HG02884 (cell line): ENCODE data around the gene ALDH1B1.
A peak's percentile ranks its signal among the peaks of the same experiment; 100 is the strongest.

Experiments used
- ATAC-seq: cut with Tn5 transposase; IDR thresholded peaks from one replicate; pipeline ENCODE4 v1.9.1; 2021; ENCODE audit warnings: mild to moderate bottlenecking, moderate library complexity; ENCODE audit not compliant: unreplicated experiment

Gene ALDH1B1

DNA sequence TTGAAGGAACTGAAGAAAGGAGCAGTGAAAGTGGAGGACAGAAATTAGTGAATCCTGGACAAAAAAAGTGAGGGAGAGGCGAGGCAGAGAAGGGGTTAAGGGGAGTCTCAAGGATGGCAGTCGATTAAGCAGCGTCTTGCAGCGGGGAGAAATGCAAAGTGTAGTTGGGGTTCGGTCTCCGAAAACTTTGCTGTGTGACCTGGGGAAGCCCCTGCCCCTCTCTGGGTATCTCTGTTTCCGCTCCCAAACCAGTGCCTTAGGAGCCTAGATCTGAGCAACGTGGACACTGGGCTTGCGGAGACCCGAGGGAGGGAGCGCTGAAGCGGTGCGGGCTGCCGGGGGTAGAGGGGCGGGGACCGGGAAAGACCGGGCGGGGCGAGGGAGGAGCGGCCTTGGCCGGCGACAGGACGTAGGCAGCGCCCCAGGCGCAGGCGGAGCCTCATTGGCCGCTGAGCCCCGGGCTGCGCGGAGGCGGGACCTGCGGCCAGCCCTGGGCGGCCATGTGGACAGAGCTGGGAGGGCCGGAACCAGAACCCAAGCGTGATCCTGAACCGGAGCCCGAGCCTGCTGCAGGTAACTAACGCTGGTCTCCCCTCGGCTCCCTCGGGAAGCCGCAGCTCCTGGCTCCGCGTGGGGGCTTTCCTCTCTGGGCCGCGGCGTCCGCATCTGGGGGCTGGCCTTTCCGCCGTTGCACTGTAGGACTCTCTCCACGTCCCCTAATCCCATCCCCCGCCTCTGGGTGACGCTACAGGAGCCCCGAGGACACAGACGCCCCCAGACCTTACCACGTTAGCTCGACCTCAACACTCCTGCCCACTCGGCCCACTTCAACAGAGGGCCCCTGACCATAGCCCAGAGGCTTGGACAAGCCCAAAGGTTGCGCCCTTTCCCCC lies at the start of gene ALDH1B1:
ALDH1B1 (plus strand) TSS at position 468 of the 893 bp plus-strand sequence. CDS start 3,047 bp downstream, outside the sequence.
- peak; percentile 98 for ATAC-seq

DNA sequence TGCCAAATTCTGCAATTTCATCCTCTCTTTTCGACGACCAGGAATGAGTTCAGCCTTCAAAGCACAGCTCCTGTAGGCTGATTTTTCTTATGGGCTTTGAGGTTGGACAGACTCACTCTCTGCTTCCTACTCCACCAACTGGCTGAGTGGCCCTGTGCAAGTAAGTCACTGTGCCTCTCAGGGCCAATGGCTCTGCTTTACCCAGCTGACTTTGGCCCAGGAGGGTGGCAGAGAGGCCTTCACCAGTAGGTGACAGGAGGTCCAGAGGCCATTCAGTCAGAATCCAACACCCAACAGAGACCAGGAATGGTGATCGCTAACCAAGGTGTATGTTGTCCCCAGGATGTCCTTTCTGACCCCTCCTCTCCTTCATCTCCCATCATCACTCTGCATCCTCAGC lies 49.5 kb upstream of the ALDH1B1 start:
- ATAC-seq: no peak

DNA sequence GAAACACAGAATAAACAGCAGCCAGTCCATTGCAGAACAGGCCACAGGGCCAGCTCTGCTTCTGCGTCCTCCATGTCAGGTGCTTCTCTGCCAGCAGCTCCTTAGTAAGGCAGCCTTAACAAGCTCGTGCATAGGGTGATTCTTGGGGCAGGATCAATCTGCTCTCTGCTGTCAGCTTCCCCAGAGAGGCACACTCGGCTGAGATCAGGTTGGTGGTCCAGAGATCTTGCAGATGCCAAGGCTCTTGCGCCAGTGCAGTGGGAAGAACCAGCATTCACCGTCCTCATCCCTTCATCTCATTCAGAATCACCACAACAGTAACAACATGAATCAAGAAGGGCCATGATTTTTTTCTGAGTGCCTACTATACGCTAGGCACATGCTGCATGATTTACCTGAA lies 49.0 kb upstream of the ALDH1B1 start:
- no peak for ATAC-seq

DNA sequence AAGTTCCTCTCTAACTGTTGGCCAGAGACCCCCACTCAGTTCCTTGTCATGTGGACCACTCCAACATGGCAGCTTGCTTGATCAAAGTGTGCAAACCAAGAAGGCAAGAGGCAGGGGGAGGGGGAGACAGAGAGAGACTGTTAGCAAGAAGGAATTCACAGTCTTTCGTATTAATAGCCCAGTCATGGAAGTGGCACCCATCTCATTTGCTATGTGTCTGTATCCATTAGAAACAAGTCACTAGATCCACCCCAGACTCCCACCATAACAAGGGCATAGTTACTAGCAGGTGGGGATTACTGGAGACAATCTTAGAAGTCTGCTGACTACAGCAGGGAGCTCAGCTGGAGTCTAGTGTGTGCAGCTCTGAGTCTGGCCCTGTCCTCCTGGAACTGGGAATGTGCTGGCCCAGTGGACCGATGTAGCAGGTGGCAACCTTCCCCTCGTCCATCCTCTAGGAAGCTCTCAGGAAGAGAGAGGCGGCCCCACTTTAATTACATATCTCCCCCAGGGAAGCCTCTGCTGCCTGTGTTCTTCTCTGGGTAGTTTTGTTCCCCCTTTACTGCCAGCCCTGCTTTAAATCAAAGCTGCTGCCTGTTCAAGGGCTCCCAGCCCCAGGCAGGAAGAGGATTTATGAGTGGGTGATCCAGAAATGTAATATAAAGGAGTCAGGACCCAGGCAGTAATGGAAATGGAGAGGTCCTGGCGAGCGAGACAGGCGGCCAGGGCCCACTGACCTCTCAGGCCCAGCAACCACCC lies 47.8 kb upstream of the ALDH1B1 start:
- ATAC-seq: no peak

DNA sequence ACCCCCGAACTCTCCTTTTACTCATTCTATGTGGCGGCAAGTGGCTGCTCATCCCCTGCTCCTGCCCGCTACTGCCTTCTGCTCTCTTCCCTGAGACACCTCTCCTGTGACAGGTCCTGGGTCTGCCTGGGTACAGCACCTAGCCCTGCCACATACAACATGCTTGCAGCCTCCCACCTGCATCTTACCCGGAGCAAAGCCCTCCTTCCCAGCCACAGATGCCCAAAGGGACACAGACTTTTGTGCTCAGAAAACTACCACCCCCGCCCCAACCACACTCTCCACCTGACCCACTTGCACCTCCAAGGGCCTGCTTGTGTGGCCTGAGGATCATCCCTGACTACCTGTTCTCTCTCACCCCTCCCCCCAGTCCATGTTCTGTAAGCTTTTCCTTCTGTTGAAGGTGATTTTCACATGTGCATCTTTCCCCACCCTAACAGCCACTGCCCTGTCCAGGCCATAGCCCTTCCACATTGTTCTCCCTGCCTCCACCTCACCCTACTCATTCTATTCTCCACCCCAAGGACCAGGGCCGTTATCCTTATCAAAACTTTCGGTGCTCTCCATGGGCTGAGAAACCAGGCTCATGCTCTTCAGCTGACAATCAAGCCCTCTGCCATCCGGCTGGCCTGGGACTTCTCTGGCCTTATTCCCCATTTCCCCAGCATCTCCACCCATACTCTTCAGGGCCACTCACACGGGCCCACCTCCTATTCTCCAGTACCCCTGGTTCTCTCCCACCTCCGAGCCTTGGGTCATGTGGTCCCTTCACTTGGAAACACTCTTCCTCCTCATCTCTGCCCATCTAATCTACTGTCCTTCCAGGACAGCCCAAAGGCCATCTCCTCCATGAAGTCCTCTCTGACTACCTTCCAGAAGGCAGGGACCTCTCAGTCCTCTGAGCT lies 46.4 kb upstream of the ALDH1B1 start:
- no peak for ATAC-seq

GRCh38 chr9:38346811-38347210 lies 45.7 kb upstream of the ALDH1B1 start:
- no peak for ATAC-seq

GRCh38 chr9:38347271-38347671 lies 45.2 kb upstream of the ALDH1B1 start:
- no peak for ATAC-seq

DNA sequence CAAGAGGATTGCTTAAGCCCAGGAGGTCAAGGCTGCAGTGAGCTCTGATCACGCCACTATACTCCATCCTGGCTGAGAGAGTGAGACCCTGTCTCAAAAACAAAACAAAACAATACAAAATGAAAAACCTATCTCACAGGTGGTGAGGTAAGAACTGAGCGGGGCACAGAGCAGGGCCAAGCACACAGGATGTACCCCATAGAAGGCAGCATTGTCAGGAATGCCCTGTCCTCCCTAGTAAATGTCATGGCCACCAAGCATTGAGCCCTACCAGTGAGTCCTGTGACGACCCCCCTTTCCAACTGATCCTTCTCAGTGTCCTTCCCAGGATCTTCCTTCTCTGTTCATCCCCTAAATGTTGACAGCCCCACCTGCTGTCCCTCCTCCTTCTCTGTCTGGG lies 44.6 kb upstream of the ALDH1B1 start:
- no peak for ATAC-seq

DNA sequence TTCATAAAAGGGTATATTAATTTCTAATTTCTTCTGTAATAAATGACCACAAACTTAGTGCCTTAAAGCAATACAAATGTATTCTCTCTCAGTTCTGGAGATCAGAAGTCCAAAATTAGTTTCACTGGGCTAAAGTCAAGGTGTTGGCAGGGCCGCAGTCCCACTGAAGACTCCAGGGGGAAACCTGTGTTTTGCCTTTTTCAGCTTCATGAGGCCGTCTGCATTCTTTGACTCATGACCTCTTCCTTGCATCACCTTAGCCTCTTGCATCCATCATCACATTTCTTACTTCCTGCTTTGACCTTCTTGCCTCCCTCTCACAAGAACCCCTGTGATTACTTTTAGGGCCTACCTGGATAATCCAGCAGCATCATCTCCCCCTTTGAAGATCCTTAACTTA lies 42.0 kb upstream of the ALDH1B1 start:
- no peak for ATAC-seq

- no peak for ATAC-seq
Measured at GRCh38 chr9:38352530-38353328, 39.8 kb upstream of the ALDH1B1 start.

DNA sequence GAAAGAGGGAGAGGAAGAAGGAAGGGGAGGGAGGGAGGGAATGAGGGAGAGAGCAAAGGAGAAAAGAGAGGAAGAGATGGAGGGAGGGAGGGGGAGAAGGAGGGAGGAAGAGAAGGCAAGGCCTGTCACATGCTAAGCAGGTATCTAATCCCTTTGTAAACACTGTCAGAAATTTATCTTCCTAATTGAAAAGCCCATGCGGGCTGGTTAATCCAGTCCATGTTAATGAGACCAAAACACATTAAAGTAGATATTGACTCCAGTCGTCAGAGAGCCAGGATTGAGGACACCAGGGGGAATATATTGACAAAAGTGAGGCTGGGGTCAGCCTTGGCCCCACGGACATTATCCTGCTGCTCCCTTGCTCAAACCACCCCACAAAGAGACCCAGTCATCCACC lies 37.4 kb upstream of the ALDH1B1 start:
- no peak for ATAC-seq

DNA sequence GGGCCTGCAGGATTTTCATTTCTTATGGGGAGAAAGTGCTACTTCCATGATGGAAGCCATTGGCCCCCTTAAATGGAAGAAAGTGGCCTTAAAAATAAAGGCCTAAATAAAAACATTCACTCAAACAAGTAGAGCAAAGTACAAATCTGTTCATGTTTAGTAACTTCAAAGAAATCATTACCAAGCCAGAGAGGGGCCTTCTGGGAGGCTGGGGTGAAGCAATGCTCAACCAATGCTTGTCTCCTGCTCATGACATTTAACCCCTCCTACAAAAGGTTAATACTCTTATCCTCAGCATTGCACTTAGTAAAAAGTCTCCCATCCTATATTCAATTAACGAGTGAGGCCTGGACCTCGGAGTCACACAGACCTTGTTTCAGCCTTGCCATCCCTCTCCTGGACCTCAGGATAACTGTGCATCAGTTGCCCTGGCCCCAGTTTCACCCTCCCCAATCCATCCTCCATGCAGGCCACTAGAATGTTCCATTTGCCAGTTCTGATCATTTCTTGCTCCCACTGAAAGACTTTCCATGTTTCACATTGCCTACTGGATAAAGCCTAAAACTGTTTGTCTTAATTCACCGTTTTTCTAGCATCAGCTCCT lies 36.9 kb upstream of the ALDH1B1 start:
- ATAC-seq: no peak

GRCh38 chr9:38356851-38357250 lies 35.7 kb upstream of the ALDH1B1 start:
- no peak for ATAC-seq

DNA sequence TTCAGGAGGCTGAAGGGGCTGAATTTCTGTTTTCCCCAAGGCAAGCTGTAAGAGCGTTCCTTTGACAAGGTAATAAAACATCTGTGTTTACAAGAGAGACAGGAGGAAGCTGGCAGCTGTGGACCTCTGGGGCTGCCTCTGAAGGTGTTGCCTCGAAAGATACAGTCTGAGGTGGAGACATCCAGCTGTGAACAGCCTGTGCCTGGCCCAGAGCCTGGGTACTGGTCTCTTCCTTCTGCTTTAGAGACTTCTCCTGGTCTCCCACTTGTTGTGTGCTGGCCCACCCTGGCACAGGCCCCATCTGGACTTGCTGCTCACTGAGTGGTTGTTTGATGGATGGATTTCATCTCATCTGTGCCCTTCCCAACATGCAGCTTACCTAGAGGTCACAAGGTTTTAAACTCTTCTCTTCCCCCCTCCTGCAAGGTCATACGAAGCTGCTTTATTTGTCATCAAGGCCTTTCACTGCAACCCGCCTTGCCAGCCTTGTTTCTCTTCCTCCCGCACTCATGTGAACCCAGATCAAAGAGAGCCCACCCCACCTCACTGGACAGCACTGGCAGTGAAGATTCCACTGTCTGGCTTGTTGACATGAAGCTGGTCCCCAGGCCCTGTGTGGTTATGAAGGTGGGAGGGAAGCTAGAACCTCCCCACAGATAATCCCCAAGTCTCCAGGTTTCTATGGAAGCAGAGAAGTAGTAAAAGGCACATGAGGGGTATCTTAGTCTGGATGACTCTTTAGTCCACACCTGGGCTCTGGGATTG lies 35.0 kb upstream of the ALDH1B1 start:
- ATAC-seq: no peak

DNA sequence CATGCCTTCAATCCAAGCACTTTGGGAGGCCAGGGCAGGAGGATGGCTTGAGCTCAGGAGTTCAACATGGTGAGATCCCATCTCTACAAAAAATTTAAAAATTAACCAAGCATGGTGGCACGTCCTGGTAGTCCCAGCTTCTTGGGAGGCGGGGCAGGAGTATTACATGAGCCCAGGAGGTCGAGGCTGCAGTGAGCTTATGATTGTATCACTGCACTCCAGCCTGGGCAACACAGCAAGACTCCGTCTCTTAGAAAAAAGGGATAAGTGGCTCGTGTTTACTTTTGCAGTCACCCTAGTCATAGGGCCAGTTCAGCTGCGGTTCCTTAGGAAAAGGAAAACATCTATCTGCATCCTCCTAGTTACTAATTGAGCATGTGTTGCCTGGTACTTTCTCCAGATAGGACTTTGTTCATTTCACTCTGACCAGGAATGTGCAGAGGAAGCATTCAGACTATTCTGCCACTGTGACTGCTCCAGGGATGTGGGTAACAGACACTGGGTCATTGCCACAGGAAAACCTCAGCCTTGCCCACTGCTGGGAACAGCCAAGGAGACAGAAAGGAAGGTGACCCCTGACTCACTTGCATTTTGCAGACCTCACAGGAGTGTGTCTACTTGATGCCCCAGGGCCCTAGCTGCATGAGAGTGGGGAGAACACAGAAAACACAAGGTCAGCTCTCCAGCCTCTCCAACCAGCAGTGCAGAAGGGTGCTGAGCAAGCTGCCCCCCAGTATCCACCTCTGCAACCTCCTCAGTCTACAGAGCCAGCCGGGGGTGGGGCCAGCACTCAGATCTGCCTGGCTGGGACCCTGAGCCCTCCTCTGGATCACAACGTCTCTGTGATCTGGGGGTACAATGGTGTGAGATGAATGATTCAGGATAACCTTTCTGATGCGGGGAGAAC lies 33.9 kb upstream of the ALDH1B1 start:
- no peak for ATAC-seq

- no peak for ATAC-seq
Measured at GRCh38 chr9:38359297-38359653, 33.2 kb upstream of the ALDH1B1 start.

- ATAC-seq: no peak
Measured at GRCh38 chr9:38359689-38360385, 32.7 kb upstream of the ALDH1B1 start.
